A673 (cell line): ENCODE results near the gene CGREF1. TPM values are rescaled to one million over a fixed set of nuclear protein-coding genes. Genes with fewer than 3 reads are reported as not detected.

Source experiments
- BruUV-seq: library from RNA; stranded (reverse); fragments of 400-500 nt; replicated peaks from 2 replicates; lab custom pipeline; 2021; lab: Mats Ljungman, UMichigan
- CTCF ChIA-PET: fragments of 300-600 bp; sonication (Branson Sonifier 250); formaldehyde crosslinking; loops from one replicate; lab custom pipeline; 2022; ENCODE audit warnings: antibody characterized with exemption; lab: Charles Lee
- POLR2A ChIA-PET: fragments of 300-600 bp; sonication (Branson Sonifier 250); formaldehyde crosslinking; loops from one replicate; lab custom pipeline; 2022; ENCODE audit warnings: antibody characterized with exemption; ENCODE audit not compliant: low non-redundant PET; lab: Charles Lee
- DNase-seq: peaks from one replicate; pipeline ENCODE4 v3.0.0-alpha.2; 2015; ENCODE audit warnings: low spot score
- H3K27ac ChIP-seq: fragments of 200-600 bp; sonication (generic); 2 replicates; pipeline ENCODE4 v1.5.1; 2016; ENCODE audit warnings: mixed run types, low read depth, mild to moderate bottlenecking, mixed read lengths, antibody characterized with exemption, low read length; ENCODE audit not compliant: poor library complexity, severe bottlenecking
- H3K27me3 ChIP-seq: fragments of 200-600 bp; sonication (generic); replicated peaks from 2 replicates; pipeline ENCODE4 v1.6.1; 2017; ENCODE audit warnings: mixed run types, low read depth, mild to moderate bottlenecking, mixed read lengths, antibody characterized with exemption, low read length; ENCODE audit not compliant: insufficient read depth, poor library complexity
- H3K36me3 ChIP-seq: fragments of 200-600 bp; sonication (generic); 2 replicates; pipeline ENCODE4 v1.6.1; 2016; ENCODE audit warnings: mixed run types, mild to moderate bottlenecking, mixed read lengths, antibody characterized with exemption, low read length; ENCODE audit not compliant: insufficient read depth, poor library complexity, severe bottlenecking
- H3K4me1 ChIP-seq: fragments of 200-600 bp; sonication (generic); 2 replicates; pipeline ENCODE4 v1.6.1; 2017; ENCODE audit warnings: mixed run types, mild to moderate bottlenecking, mixed read lengths, antibody characterized with exemption, low read length; ENCODE audit not compliant: insufficient read depth, poor library complexity, severe bottlenecking
- H3K4me3 ChIP-seq: fragments of 200-600 bp; sonication (generic); 2 replicates; pipeline ENCODE4 v1.5.1; 2016; ENCODE audit warnings: low read depth, mixed run types, mild to moderate bottlenecking, mixed read lengths, low read length; ENCODE audit not compliant: poor library complexity, severe bottlenecking
- H3K9me3 ChIP-seq: fragments of 200-600 bp; sonication (generic); 2 replicates; pipeline ENCODE4 v1.6.1; 2016; ENCODE audit warnings: mixed run types, low read depth, mild to moderate bottlenecking, mixed read lengths, antibody characterized with exemption, low read length; ENCODE audit not compliant: poor library complexity, severe bottlenecking
- EZH2 ChIP-seq: fragments of 200-600 bp; sonication (generic); IDR thresholded peaks from 2 replicates; pipeline ENCODE4 v1.6.1; 2017; ENCODE audit warnings: borderline replicate concordance, low read depth, mild to moderate bottlenecking, mixed read lengths, antibody characterized with exemption, low read length; ENCODE audit not compliant: poor library complexity, severe bottlenecking
- intact Hi-C: fragments of 100-400 bp; cut with micrococcal nuclease; formaldehyde crosslinking; loops from one replicate; pipeline ENCODE4 v1.10.0; 2022; ENCODE audit not compliant: unreplicated experiment
- total RNA-seq: library from RNA; stranded (reverse); gene quantifications from 2 replicates; pipeline ENCODE4 v1.2.3, GENCODE V29; 2021
- TF ChIP-seq, protein P1 (sequence below): fragments of 300-800, 200-600 bp; sonication (generic); conservative IDR thresholded peaks from 2 replicates; pipeline ENCODE4 v1.5.1; 2017; ENCODE audit warnings: low read depth, mild to moderate bottlenecking, antibody characterized with exemption, low read length, moderate library complexity, mixed read lengths

CGREF1 gene
- total RNA-seq, 1 experiment from 2014 or later: 8.4 TPM

GRCh38 chr2:27070653-27071276 lies 48.2 kb downstream of the CGREF1 start:
- CTCF ChIA-PET: interaction anchor here (2.0 kb wide), 1 partner anchor 11 kb away, joined by 10 read pairs; no protein-coding TSS in a partner anchor
- BruUV-seq: TSS peak; percentile 59
- Histone ChIP-seq H3K4me3 (peak overlapping the region; percentile 99), H3K9me3 (no peaks in the 10 kb centered on the region), H3K4me1 (peaks cover 41% of the 10 kb centered on the region), H3K27ac (peak overlapping the region; percentile 87), H3K27me3 (no peaks in the 10 kb centered on the region), H3K36me3 (peaks cover 21% of the 10 kb centered on the region)
- DNase-seq: no peak
- intact Hi-C loops: no loop called here
- TF ChIP-seq EZH2: no peak
- TF ChIP-seq, protein P1, sequence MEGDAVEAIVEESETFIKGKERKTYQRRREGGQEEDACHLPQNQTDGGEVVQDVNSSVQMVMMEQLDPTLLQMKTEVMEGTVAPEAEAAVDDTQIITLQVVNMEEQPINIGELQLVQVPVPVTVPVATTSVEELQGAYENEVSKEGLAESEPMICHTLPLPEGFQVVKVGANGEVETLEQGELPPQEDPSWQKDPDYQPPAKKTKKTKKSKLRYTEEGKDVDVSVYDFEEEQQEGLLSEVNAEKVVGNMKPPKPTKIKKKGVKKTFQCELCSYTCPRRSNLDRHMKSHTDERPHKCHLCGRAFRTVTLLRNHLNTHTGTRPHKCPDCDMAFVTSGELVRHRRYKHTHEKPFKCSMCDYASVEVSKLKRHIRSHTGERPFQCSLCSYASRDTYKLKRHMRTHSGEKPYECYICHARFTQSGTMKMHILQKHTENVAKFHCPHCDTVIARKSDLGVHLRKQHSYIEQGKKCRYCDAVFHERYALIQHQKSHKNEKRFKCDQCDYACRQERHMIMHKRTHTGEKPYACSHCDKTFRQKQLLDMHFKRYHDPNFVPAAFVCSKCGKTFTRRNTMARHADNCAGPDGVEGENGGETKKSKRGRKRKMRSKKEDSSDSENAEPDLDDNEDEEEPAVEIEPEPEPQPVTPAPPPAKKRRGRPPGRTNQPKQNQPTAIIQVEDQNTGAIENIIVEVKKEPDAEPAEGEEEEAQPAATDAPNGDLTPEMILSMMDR: no peak
- POLR2A ChIA-PET: no interaction called here

DNA sequence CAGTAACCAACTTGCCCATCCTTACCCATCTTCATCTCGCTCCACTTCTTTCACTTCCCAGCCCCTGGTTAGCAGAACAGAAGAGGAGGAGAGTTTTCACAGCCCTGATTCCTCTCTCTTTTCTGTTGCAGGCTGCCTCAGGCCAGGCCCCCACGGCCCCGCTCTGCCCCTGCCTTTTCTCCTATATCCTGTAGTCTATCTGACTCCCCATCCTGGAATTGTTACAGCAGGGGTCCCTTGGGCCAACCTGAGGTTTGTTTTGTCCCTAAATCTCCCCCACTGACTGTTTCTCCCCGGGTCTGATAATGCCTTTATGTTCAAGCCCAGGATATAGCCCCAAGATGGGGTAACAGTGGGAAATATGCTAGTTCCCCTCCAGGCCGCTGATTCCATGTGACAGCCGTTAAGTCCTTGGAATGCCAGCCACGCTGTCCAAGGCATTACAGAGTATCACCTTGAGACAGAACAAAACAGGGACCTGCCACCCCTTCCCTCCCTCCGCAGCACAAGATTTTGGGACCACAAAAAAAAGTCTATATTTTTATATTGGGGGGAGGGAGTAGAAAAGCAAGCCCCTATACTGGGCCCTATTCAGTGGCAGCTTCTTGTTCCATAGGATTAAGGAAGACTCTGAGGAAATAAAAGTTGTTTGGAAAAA lies 48.8 kb downstream of the CGREF1 start:
- DNase-seq: no peak
- Histone ChIP-seq H3K27ac (peak overlapping the region; percentile 14), H3K4me1 (peaks cover 36% of the 10 kb centered on the region), H3K4me3 (peak overlapping the region; percentile 99), H3K9me3 (no peaks in the 10 kb centered on the region), H3K36me3 (peaks cover 21% of the 10 kb centered on the region), H3K27me3 (no peaks in the 10 kb centered on the region)
- intact Hi-C loops: no loop called here
- POLR2A ChIA-PET: no interaction called here
- no TSS peak for BruUV-seq
- TF ChIP-seq, protein P1: no peak
- no peak for TF ChIP-seq EZH2
- CTCF ChIA-PET: no interaction called here

GRCh38 chr2:27069436-27069835 lies 49.5 kb downstream of the CGREF1 start:
- Histone ChIP-seq H3K27me3 (no peaks in the 10 kb centered on the region), H3K27ac (peak overlapping the region; percentile 14), H3K36me3 (peaks cover 21% of the 10 kb centered on the region), H3K4me1 (peaks cover 30% of the 10 kb centered on the region), H3K4me3 (no peak overlapping the region), H3K9me3 (no peaks in the 10 kb centered on the region)
- no peak for DNase-seq
- ChIA-PET POLR2A (no interaction called here), CTCF (interaction anchor here (0.5 kb wide), 1 partner anchor 53 kb away, joined by 5 read pairs; no protein-coding TSS in a partner anchor)
- TF ChIP-seq, protein P1: no peak
- no peak for TF ChIP-seq EZH2
- intact Hi-C loops: no loop called here
- BruUV-seq: no TSS peak
